B cell (primary cell): Measurements from ENCODE around the gene DENND1C. TPM values are rescaled to one million over a fixed set of nuclear protein-coding genes. Genes with fewer than 3 reads are reported as not detected.

Source experiments
- ATAC-seq: fragments of 200-7000 bp; cut with Tn5 transposase; one replicate; pipeline ENCODE4 v1.10.0; 2021; ENCODE audit warnings: low read depth, mild to moderate bottlenecking, moderate number of reproducible peaks, moderate library complexity
- CTCF ChIA-PET: fragments of 350-600 bp; sonication (Branson Sonifier 250); formaldehyde crosslinking; loops from one replicate; lab custom pipeline; 2021; ENCODE audit warnings: antibody characterized with exemption, inconsistent platforms; lab: Charles Lee
- POLR2A ChIA-PET: fragments of 350-600 bp; sonication (Branson Sonifier 250); formaldehyde crosslinking; loops from one replicate; lab custom pipeline; 2021; ENCODE audit warnings: antibody characterized with exemption; lab: Charles Lee
- DNase-seq: peaks from one replicate; pipeline ENCODE4 v3.0.0; 2013
- H2AFZ ChIP-seq: 2 replicates; pipeline ENCODE4 v1.6.1; 2012; ENCODE audit warnings: mild to moderate bottlenecking, low read depth, low read length; ENCODE audit not compliant: insufficient read depth, poor library complexity, severe bottlenecking
- H3K27ac ChIP-seq, 2 donors: 1 replicate in 1 of 2; 2 replicates in 1 of 2; pipeline ENCODE4 v1.5.1; 2012 to 2013; ENCODE audit warnings: low read length in 2 of 2, mild to moderate bottlenecking in 2 of 2, moderate library complexity in 1 of 2
- H3K27me3 ChIP-seq, 4 experiments: fragments of 200-600 bp in 1 of 4; sonication (generic) in 1 of 4; replicated peaks in 1 of 4; 1 replicate in 2 of 4; 2 replicates in 2 of 4; pipeline versions ENCODE4 v1.6.1 to v1.7.0; 2013 to 2016; ENCODE audit warnings: low read length in 3 of 4, mild to moderate bottlenecking in 2 of 4, mixed read lengths in 1 of 4, moderate library complexity in 1 of 4; ENCODE audit not compliant: insufficient read depth in 4 of 4, control insufficient read depth in 3 of 4; ENCODE audit errors: control extremely low read depth in 1 of 4
- H3K36me3 ChIP-seq, 2 experiments: replicated peaks in 1 of 2; 1 replicate in 1 of 2; 2 replicates in 1 of 2; pipeline versions ENCODE4 v1.6.1 to v1.7.1; 2013; ENCODE audit warnings: low read length in 1 of 2; ENCODE audit not compliant: insufficient read depth in 2 of 2, control insufficient read depth in 1 of 2; ENCODE audit errors: control extremely low read depth in 1 of 2, extremely low read depth in 1 of 2
- H3K4me1 ChIP-seq, 2 donors: fragments of 200-600 bp in 1 of 2; sonication (generic) in 1 of 2; 1 replicate in 1 of 2; 2 replicates in 1 of 2; pipeline versions ENCODE4 v1.5.1 to v1.6.1; 2013 to 2017; ENCODE audit warnings: low read length in 2 of 2; ENCODE audit not compliant: control insufficient read depth in 2 of 2, insufficient read depth in 2 of 2
- H3K4me2 ChIP-seq: replicated peaks from 2 replicates; pipeline ENCODE3; 2012; ENCODE audit warnings: mild to moderate bottlenecking, low read depth, low read length; ENCODE audit not compliant: poor library complexity, severe bottlenecking
- H3K4me3 ChIP-seq, 5 experiments: fragments of 200-600 bp in 1 of 5; sonication (generic) in 1 of 5; 1 replicate in 3 of 5; 2 replicates in 2 of 5; pipeline versions ENCODE4 v1.5.1 to v1.7.0; 2011 to 2016; ENCODE audit warnings: low read length in 4 of 5, mild to moderate bottlenecking in 4 of 5, low read depth in 2 of 5, control low read depth in 1 of 5, moderate library complexity in 1 of 5; ENCODE audit not compliant: insufficient read depth in 1 of 5; ENCODE audit errors: control extremely low read depth in 1 of 5, extremely low read depth in 1 of 5
- H3K79me2 ChIP-seq: fragments of 200-600 bp; sonication (generic); one replicate; pipeline ENCODE4 v1.6.0; 2016; ENCODE audit warnings: low read length; ENCODE audit not compliant: control insufficient read depth, insufficient read depth
- H3K9ac ChIP-seq: fragments of 200-600 bp; sonication (generic); 2 replicates; pipeline ENCODE4 v1.6.1; 2017; ENCODE audit warnings: mild to moderate bottlenecking, low read length, moderate library complexity
- H3K9me3 ChIP-seq, 3 donors: one replicate each; pipeline versions ENCODE4 v1.6.1 to v1.7.1; 2013; ENCODE audit warnings: low read length in 2 of 3; ENCODE audit not compliant: control insufficient read depth in 2 of 3, insufficient read depth in 1 of 3; ENCODE audit errors: control extremely low read depth in 1 of 3
- H4K20me1 ChIP-seq: 2 replicates; pipeline ENCODE4 v1.6.0; 2012; ENCODE audit warnings: mild to moderate bottlenecking, low read length; ENCODE audit not compliant: insufficient read depth, control insufficient read depth, poor library complexity, severe bottlenecking
- H3K27ac Mint-ChIP-seq: one replicate; pipeline ENCODE4 v1.8.0; 2021; ENCODE audit warnings: mixed read lengths
- H3K27me3 Mint-ChIP-seq: one replicate; pipeline ENCODE4 v1.8.0; 2021; ENCODE audit warnings: mixed read lengths
- H3K4me1 Mint-ChIP-seq: one replicate; pipeline ENCODE4 v1.8.0; 2021; ENCODE audit warnings: mixed read lengths
- H3K4me3 Mint-ChIP-seq: one replicate; pipeline ENCODE4 v1.8.0; 2021; ENCODE audit warnings: mixed read lengths
- H3K9me3 Mint-ChIP-seq: one replicate; pipeline ENCODE4 v1.8.0; 2022; ENCODE audit warnings: mixed read lengths; ENCODE audit not compliant: insufficient read depth
- EZH2 ChIP-seq: IDR thresholded peaks from 2 replicates; pipeline ENCODE4 v1.6.1; 2012; ENCODE audit warnings: borderline replicate concordance, low read depth, mild to moderate bottlenecking, moderate library complexity, low read length; ENCODE audit not compliant: insufficient read depth, poor library complexity, severe bottlenecking
- WGBS: methylation state at CpG from one replicate; pipeline ENCODE4 v1.1.5; 2013; ENCODE audit warnings: missing lambda C conversion rate; ENCODE audit not compliant: insufficient coverage; 5-methylcytosine and 5-hydroxymethylcytosine counted together
- intact Hi-C: fragments of 100-400 bp; cut with micrococcal nuclease; formaldehyde crosslinking; loops from one replicate; pipeline ENCODE4 v1.10.0; 2022
- polyA plus RNA-seq: library from polyadenylated mRNA; depleted of rRNA; stranded (reverse); fragments of >200 nt; gene quantifications from 2 replicates; pipeline ENCODE4 v1.2.3, GENCODE V29; 2012
- total RNA-seq, 2 donors: library from RNA; stranded (reverse); fragments of 120-200 nt in 1 of 2; gene quantifications; 1 replicate in 1 of 2; 2 replicates in 1 of 2; pipeline versions ENCODE4 v1.2.3 to v1.2.4, GENCODE V29; 2013 to 2022
- TF ChIP-seq, protein P1 (sequence below): fragments of 200-600 bp; IDR thresholded peaks from one replicate; pipeline ENCODE4 v1.8.0; 2022; ENCODE audit warnings: antibody characterized with exemption, mild to moderate bottlenecking

The DENND1C gene
- total and polyA plus RNA-seq, 2 donors (not counting 1 experiment from before 2014, with no cell fraction given), result 119 to 132 TPM

DNA sequence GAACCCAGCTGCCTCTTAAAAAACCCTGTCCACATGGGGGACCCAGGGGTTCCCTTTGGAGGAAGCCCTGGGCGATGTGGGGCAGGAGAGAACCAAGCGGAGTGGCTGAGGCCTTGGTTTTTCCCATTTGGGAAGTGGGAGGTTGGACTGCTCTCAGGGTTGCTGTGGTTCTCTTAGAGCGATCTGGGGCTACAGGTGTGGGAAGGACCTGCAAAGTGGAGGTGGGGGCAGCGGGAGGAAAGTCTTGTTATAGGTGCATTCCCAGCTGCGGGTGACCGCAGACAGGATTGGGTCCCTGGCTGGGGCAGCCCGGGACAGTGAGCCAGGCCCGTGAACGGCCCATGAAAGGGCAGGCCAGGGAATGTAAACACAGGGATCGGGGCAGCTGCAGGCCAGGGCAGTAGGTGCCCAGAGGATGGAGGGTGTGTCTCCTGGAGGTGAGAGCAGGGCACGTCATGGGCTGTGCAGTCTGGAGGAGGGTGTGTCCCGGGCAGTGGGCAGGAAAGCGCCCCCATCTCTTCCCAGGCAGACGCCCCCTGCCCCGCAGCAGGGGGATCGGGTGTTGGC is 22.8 kb downstream of the DENND1C start:
- Histone ChIP-seq H3K4me2 (peak overlapping the region; percentile 85), H3K4me1 (peaks cover under 1 to 25% of the 10 kb centered on the region in 2 donors), H3K36me3 (peaks cover 0 to 6% of the 10 kb centered on the region in 2 experiments), H3K27me3 (peaks cover 0 to 2% (median 0%) of the 10 kb centered on the region in 4 experiments), H3K27ac (no peak overlapping the region), H3K9ac (peak overlapping the region; percentile 90), H3K9me3 (peaks cover 0 to 24% (median 8%) of the 10 kb centered on the region in 3 donors), H4K20me1 (no peaks in the 10 kb centered on the region), H3K4me3 (peak overlapping the region in 4 of 5 experiments; percentile 70 to 93 (median 82)), H2AFZ (peak overlapping the region; percentile 96), H3K79me2 (no peaks in the 10 kb centered on the region)
- intact Hi-C loops, result no loop called here
- Mint-ChIP-seq H3K27ac (peak overlapping the region; percentile 88), H3K27me3 (no peaks in the 10 kb centered on the region), H3K4me1 (peaks cover 22% of the 10 kb centered on the region), H3K4me3 (peak overlapping the region; percentile 95), H3K9me3 (no peaks in the 10 kb centered on the region)
- no peak for TF ChIP-seq EZH2
- TF ChIP-seq, protein P1, sequence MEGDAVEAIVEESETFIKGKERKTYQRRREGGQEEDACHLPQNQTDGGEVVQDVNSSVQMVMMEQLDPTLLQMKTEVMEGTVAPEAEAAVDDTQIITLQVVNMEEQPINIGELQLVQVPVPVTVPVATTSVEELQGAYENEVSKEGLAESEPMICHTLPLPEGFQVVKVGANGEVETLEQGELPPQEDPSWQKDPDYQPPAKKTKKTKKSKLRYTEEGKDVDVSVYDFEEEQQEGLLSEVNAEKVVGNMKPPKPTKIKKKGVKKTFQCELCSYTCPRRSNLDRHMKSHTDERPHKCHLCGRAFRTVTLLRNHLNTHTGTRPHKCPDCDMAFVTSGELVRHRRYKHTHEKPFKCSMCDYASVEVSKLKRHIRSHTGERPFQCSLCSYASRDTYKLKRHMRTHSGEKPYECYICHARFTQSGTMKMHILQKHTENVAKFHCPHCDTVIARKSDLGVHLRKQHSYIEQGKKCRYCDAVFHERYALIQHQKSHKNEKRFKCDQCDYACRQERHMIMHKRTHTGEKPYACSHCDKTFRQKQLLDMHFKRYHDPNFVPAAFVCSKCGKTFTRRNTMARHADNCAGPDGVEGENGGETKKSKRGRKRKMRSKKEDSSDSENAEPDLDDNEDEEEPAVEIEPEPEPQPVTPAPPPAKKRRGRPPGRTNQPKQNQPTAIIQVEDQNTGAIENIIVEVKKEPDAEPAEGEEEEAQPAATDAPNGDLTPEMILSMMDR, result no peak
- no peak for ATAC-seq
- DNase-seq, result peak; percentile 40
- ChIA-PET POLR2A (interaction anchor here (0.5 to 1.3 kb wide), 3 partner anchors 23 to 68 kb away, joined by 3 to 10 read pairs (median 5); partner anchors contain the start of gene DENND1C), CTCF (interaction anchor here (0.6 to 1.1 kb wide), 2 partner anchors 34 to 195 kb away, joined by 3 to 4 read pairs; partner anchors contain the start of gene KHSRP)
- WGBS, result 55% methylated on average over 16 of the region's 16 CpGs
